NCI-H2227 (cell line): ENCODE data around the gene HHIPL2.
A peak's percentile ranks its signal among the peaks of the same experiment; 100 is the strongest.

Experiments used
- DNase-seq: peaks from one replicate; lab custom pipeline; 2025; ENCODE audit not compliant: unreplicated experiment; lab: John Stamatoyannopoulos, UW

HHIPL2 gene

GRCh38 chr1:222547944-222548671 lies at the start of gene HHIPL2:
Gene HHIPL2, minus strand, starts transcription at chr1:222548104. Its CDS starts 60 bp downstream, at chr1:222548044.
- DNase-seq = no peak

GRCh38 chr1:222596696-222597095 lies 48.8 kb upstream of the HHIPL2 start:
- no peak for DNase-seq

- no peak for DNase-seq
These were observed 46.9 kb upstream of the HHIPL2 start for GRCh38 chr1:222594789-222595188.

- DNase-seq = no peak
These were observed 44.3 kb upstream of the HHIPL2 start for GRCh38 chr1:222592171-222592570.

- DNase-seq = peak; percentile 92
These were observed 41.8 kb upstream of the HHIPL2 start, which contains the start of gene TAF1A for GRCh38 chr1:222589462-222590302. Gene TAF1A, minus strand, starts transcription at chr1:222589933.

- DNase-seq = no peak
These were observed 40.2 kb upstream of the HHIPL2 start for GRCh38 chr1:222588135-222588534.

GRCh38 chr1:222586842-222587241 lies 38.9 kb upstream of the HHIPL2 start:
- no peak for DNase-seq

GRCh38 chr1:222583079-222583478 lies 35.2 kb upstream of the HHIPL2 start:
- DNase-seq = no peak

GRCh38 chr1:222582099-222582774 lies 34.3 kb upstream of the HHIPL2 start:
- no peak for DNase-seq

GRCh38 chr1:222579316-222579715 lies 31.4 kb upstream of the HHIPL2 start:
- no peak for DNase-seq

- no peak for DNase-seq
These were observed 22.9 kb upstream of the HHIPL2 start for GRCh38 chr1:222570837-222571236.

- DNase-seq = no peak
These were observed 13.8 kb upstream of the HHIPL2 start for GRCh38 chr1:222561656-222562055.

GRCh38 chr1:222557574-222557973 lies 9.7 kb upstream of the HHIPL2 start:
- DNase-seq = no peak

- DNase-seq = no peak
These were observed 9.2 kb upstream of the HHIPL2 start for GRCh38 chr1:222557148-222557547.

GRCh38 chr1:222555992-222556615 lies 8.2 kb upstream of the HHIPL2 start:
- no peak for DNase-seq

GRCh38 chr1:222554177-222554576 lies 6.3 kb upstream of the HHIPL2 start:
- DNase-seq = no peak

- no peak for DNase-seq
These were observed 5.0 kb upstream of the HHIPL2 start for GRCh38 chr1:222552882-222553281.

GRCh38 chr1:222547260-222547614 lies 667 bp downstream of the HHIPL2 start:
- DNase-seq = no peak

GRCh38 chr1:222546548-222547259 lies 1.2 kb downstream of the HHIPL2 start:
- DNase-seq = peak; percentile 37

- no peak for DNase-seq
These were observed 1.8 kb downstream of the HHIPL2 start for GRCh38 chr1:222546091-222546490.

- no peak for DNase-seq
These were observed 4.1 kb downstream of the HHIPL2 start for GRCh38 chr1:222543817-222544216.
